HepG2 (cell line): ENCODE data around the gene CPB1. TPM values are rescaled to one million over a fixed set of nuclear protein-coding genes. Genes with fewer than 3 reads are reported as not detected.

ENCODE experiments used
- AKNA ChIP-seq: sonication (generic); formaldehyde crosslinking; IDR thresholded peaks from 2 replicates; pipeline ENCODE4 v1.4.0; 2020; ENCODE audit warnings: missing genetic modification reagents, borderline replicate concordance
- MAZ ChIP-seq, 2 experiments: sonication (generic) in 1 of 2; formaldehyde crosslinking in 1 of 2; IDR thresholded peaks; 2 replicates each; pipeline versions ENCODE4 v1.5.0 to v1.6.1; 2012 to 2020; ENCODE audit warnings: low read depth in 2 of 2, mild to moderate bottlenecking in 2 of 2, borderline replicate concordance in 1 of 2, improper control_type of control experiment in 1 of 2, low read length in 1 of 2, missing genetic modification reagents in 1 of 2, moderate library complexity in 1 of 2
- POGZ ChIP-seq: sonication (generic); formaldehyde crosslinking; IDR thresholded peaks from 2 replicates; pipeline ENCODE4 v1.4.0; 2020; ENCODE audit warnings: mild to moderate bottlenecking, missing genetic modification reagents
- ZBTB4 ChIP-seq: sonication (generic); formaldehyde crosslinking; IDR thresholded peaks from 2 replicates; pipeline ENCODE4 v1.4.0; 2020; ENCODE audit warnings: missing genetic modification reagents, mild to moderate bottlenecking, borderline replicate concordance
- ZNF781 ChIP-seq: sonication (generic); formaldehyde crosslinking; IDR thresholded peaks from 2 replicates; pipeline ENCODE4 v1.5.1; 2020; ENCODE audit warnings: borderline replicate concordance, mild to moderate bottlenecking, missing genetic modification reagents; ENCODE audit errors: not compliant biosample characterization
- polyA plus RNA-seq, 8 experiments: library from polyadenylated mRNA; depleted of rRNA in 3 of 8; stranded (reverse) in 7 of 8; unstranded in 1 of 8; fragments of >200 nt; fragmentation: Illumina TruSeq in 4 of 8; extraction: Trizol in 4 of 8; gene quantifications; 2 replicates each; pipeline versions ENCODE4 v1.2.1 to v1.2.3, GENCODE V29; 2011 to 2016; ENCODE audit warnings: low read depth in 4 of 8, missing spikeins in 1 of 8, mixed read lengths in 1 of 8; ENCODE audit not compliant: insufficient read depth in 1 of 8
- total RNA-seq, 5 experiments: library from RNA; depleted of rRNA; stranded (reverse); fragments of >200 nt; fragmentation: Illumina TruSeq; extraction: Trizol; gene quantifications; 2 replicates each; pipeline ENCODE4 v1.2.3, GENCODE V29; 2016; ENCODE audit warnings: low read depth in 1 of 5

Gene CPB1
- total and polyA plus RNA-seq, 2 of the 13 experiments (the other 11 are each of a cell fraction or from before 2014, with no cell fraction given), result not detected

GRCh38 chr3:148879256-148879655 lies 51.6 kb downstream of the CPB1 start (continued):
- TF ChIP-seq AKNA (CRISPR knock-in tag) (no peak), POGZ (CRISPR knock-in tag) (no peak), MAZ (IDR thresholded peaks at IDR 0.05; ENCODE audit: borderline replicate concordance, low read depth, low read length) (no peak), MAZ (CRISPR knock-in tag; IDR thresholded peaks at IDR 0.05; ENCODE audit: low read depth) (no peak), ZBTB4 (no peak), ZNF781 (CRISPR knock-in tag) (no peak)
